ENCODE measurements around the gene STRIP1.

The STRIP1 gene

GRCh38 chr1:109991400-109991925 is 43.0 kb upstream of the STRIP1 start:
- no peak for TF ChIP-seq CTCF (IDR thresholded peaks at IDR 0.05; ENCODE audit: low read depth, low read length, missing control alignments)
- no peak overlapping the region for H3K4me3 ChIP-seq (ENCODE audit: low read depth, low read length)
- in situ Hi-C loops (cut with HindIII; ENCODE audit: low sequenced_read_pairs) = no loop called here
- no peak for DNase-seq (ENCODE audit: low read depth)

GRCh38 chr1:109993885-109994284 is 40.5 kb upstream of the STRIP1 start:
- no peak for TF ChIP-seq CTCF (IDR thresholded peaks at IDR 0.05; ENCODE audit: low read depth, low read length, missing control alignments)
- DNase-seq (ENCODE audit: low read depth) = no peak
- in situ Hi-C loops (cut with HindIII; ENCODE audit: low sequenced_read_pairs) = no loop called here
- H3K4me3 ChIP-seq (ENCODE audit: low read depth, low read length) = no peak overlapping the region

GRCh38 chr1:109994654-109995053 is 39.8 kb upstream of the STRIP1 start:
- in situ Hi-C loops (cut with HindIII; ENCODE audit: low sequenced_read_pairs) = no loop called here
- no peak overlapping the region for H3K4me3 ChIP-seq (ENCODE audit: low read depth, low read length)
- no peak for DNase-seq (ENCODE audit: low read depth)

GRCh38 chr1:109995536-109995935 is 38.9 kb upstream of the STRIP1 start:
- no peak overlapping the region for H3K4me3 ChIP-seq (ENCODE audit: low read depth, low read length)
- no peak for DNase-seq (ENCODE audit: low read depth)
- in situ Hi-C loops (cut with HindIII; ENCODE audit: low sequenced_read_pairs) = no loop called here
- no peak for TF ChIP-seq CTCF (IDR thresholded peaks at IDR 0.05; ENCODE audit: low read depth, low read length, missing control alignments)

More at GRCh38 chr1:109994654-109995053, 39.8 kb upstream of the STRIP1 start:
- no peak for TF ChIP-seq CTCF (IDR thresholded peaks at IDR 0.05; ENCODE audit: low read depth, low read length, missing control alignments)

GRCh38 chr1:109996476-109996875 is 37.9 kb upstream of the STRIP1 start:
- no peak for DNase-seq (ENCODE audit: low read depth)
- H3K4me3 ChIP-seq (ENCODE audit: low read depth, low read length) = no peak overlapping the region
- no peak for TF ChIP-seq CTCF (IDR thresholded peaks at IDR 0.05; ENCODE audit: low read depth, low read length, missing control alignments)
- in situ Hi-C loops (cut with HindIII; ENCODE audit: low sequenced_read_pairs) = no loop called here

- no peak for TF ChIP-seq CTCF (IDR thresholded peaks at IDR 0.05; ENCODE audit: low read depth, low read length, missing control alignments)
- in situ Hi-C loops (cut with HindIII; ENCODE audit: low sequenced_read_pairs) = no loop called here
- no peak overlapping the region for H3K4me3 ChIP-seq (ENCODE audit: low read depth, low read length)
- no peak for DNase-seq (ENCODE audit: low read depth)
Measured at GRCh38 chr1:109997204-109997866, 37.1 kb upstream of the STRIP1 start.
